Fibroblast of pulmonary artery (primary cell): ENCODE measurements around the gene GRB10.

Experiments used
- DNase-seq: peaks from one replicate; pipeline ENCODE4 v3.0.0-alpha.2; 2010; ENCODE audit warnings: low read depth
- H3K4me3 ChIP-seq: replicated peaks from 2 replicates; pipeline ENCODE4 v1.5.1; 2011; ENCODE audit warnings: low read depth, mild to moderate bottlenecking, control low read depth, low read length, moderate library complexity
- CTCF ChIP-seq: IDR thresholded peaks from 2 replicates; pipeline ENCODE4 v1.5.1; 2011; ENCODE audit warnings: mild to moderate bottlenecking, control low read depth, low read length, inconsistent platforms; ENCODE audit errors: missing control alignments

The GRB10 gene

DNA sequence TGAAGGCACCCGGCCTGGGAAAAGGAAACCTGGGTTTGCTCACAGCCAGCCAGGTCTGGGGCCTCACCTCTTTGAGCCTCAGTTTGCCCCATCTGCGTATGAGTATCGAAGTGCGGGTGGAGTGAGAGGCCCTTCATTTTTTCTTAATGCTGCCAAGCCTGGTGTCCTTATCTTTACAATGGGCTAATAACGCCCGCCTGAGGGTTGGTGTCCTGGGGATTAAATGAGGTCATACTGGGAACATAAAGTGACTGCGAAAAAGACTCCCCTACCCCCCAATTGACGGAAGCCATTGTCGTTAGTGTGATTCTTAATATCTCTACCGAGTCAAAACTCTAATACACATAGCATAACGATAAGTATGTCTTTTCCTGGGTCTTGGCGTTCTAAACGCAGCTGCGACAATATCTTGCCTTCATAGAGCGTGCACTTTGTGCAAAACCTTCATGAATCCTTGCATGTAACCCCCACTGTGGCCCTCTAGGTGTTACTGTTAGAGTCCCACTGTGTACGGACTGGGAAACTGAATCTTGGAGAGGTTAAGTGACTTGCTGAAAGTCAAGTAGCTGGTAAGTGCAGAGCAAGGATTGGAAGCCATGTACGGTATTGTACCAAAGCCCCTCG is 11.4 kb upstream of the GRB10 start:
- no peak for DNase-seq
- TF ChIP-seq CTCF, result no peak
- H3K4me3 ChIP-seq, result peak overlapping the region; percentile 54

DNA sequence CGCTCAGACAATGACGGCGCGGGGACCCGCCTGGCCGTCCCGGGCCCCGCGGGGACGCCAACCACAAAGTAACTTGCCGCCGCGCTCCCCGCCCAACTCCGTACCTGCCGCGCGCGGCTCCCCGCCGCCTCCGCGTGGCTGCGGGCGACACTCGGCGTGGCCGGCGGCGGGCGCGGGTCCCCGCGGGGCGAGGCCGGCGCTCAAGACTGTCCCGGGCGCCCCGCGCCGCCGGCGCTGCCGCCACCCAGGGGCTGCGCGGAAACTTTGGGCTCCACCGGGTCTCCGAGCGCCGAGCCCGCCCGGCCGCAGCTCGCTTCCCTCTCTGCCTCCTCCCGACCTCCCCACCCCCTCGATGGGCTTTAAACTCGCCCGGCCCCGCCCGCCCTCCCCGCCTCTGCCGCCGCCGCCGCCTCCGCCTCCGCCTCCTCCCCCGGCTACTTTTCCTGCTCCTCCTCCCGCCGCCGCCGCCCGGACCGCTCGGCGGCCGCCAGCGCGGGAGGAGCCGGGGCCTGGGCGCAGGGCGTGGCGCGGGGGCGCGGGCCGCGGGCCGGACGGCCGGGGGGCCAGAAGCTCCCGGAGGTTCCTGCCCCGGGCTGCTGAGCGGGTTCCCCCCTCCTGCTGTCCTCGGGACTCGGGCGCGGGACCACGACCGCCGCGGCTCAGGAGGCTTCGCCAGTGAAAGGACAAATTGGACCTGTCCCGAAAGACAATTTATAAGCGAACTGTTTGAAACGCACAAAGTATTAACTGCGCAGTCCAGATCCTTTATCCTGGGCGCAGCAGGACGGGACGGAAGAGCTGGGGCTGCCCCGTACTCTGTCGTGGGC is 10.6 kb upstream of the GRB10 start:
- no peak for TF ChIP-seq CTCF
- DNase-seq, result peak; percentile 64
- peak overlapping the region; percentile 74 for H3K4me3 ChIP-seq

DNA sequence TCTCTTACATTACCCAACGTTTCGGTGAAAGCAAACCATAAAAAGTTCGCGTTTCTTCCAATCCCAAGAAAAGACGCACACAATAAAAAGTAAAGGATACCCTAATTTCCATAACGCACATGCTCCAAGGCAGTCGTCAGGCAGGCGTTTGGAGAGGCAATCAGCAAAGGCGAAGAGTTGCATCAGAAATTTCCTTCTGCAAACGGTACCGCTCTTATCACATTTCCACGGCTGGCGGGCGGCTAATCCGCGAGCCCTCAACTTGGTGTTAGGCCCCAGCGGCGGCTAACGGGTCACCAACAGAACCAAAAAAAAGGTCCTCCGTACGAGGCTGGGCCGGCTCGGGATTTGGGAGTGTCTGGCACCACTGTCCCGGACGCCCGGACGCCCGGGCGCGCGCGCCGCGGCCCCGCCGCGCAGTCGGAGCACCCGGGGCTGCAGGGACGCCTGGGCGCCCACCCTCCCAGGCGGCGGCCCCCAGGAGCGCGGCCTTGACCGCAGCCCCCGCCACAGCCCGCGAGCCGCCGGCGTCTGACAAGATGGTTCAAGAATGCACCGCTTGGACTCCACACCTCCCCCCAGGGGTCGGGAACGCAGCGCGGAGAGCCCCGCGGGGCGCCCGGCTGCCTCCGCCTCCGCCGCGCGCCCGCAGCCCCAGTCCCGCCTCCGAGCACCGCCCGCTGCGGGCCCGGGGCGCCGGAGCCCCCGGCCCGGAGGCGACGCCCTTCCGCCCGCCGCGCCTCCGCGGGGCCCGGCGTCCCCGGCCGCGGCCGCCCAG is 9.8 kb upstream of the GRB10 start:
- peak overlapping the region; percentile 74 for H3K4me3 ChIP-seq
- DNase-seq, result peak; percentile 64
- TF ChIP-seq CTCF, result no peak

DNA sequence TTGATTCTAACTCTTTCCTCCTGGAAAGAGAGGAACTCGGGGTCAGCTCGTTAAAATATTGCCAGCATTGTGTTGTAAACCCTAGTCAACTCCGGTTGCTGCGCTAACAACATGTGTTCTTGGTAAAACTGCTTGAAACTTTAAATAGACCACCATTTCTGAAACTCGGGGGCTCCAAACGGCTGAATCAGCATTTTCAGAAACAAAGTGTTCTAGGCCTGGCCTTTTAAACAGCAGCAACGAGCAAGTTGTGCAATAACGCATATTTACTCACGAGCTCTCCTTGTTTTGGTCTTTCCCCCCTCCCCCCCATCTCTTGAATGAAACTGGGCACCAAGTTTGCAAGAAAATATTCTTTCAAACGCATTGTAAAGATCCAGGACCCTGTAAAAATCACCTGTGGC is 9.2 kb upstream of the GRB10 start:
- TF ChIP-seq CTCF, result no peak
- peak overlapping the region; percentile 74 for H3K4me3 ChIP-seq
- peak; percentile 74 for DNase-seq

GRCh38 chr7:50791363-50791937 is 8.8 kb upstream of the GRB10 start:
- H3K4me3 ChIP-seq, result peak overlapping the region; percentile 74
- no peak for TF ChIP-seq CTCF
- DNase-seq, result no peak

DNA sequence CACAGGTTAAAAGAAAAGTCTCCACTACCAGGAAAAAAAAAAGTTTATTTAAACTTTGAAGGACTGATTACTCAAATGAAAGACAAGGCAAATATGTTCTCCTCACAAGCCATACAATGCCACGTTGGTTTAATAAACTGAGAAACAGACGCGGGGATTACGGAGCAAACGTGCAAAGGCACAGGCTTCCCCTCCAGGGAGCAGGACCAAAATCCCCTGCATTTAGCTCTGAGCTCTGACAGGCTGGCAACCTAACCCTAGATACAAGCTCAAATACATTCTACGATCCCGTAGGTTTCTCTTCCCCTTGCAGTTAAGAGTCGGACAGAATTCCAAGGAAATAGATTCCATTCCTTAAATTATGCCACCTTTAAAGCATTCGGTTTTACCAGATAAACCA is 7.7 kb upstream of the GRB10 start:
- TF ChIP-seq CTCF, result no peak
- H3K4me3 ChIP-seq, result peak overlapping the region; percentile 74
- no peak for DNase-seq
